K562 (cell line): ENCODE results near the gene PLP2. TPM values are rescaled to one million over a fixed set of nuclear protein-coding genes. Genes with fewer than 3 reads are reported as not detected.

Source experiments
- HMG20B ChIP-seq: fragments of 250-450 bp; sonication (Bioruptor Pico); IDR thresholded peaks from 2 replicates; pipeline ENCODE4 v1.5.0; 2021; ENCODE audit warnings: mild to moderate bottlenecking
- KLF13 ChIP-seq: fragments of 450-650 bp; IDR thresholded peaks from 2 replicates; pipeline ENCODE4 v1.6.1; 2016; ENCODE audit warnings: missing genetic modification characterization, low read depth, mild to moderate bottlenecking, missing compliant biosample characterization, moderate library complexity, borderline replicate concordance
- MAFG ChIP-seq: fragments of 450-650 bp; conservative IDR thresholded peaks from 2 replicates; pipeline ENCODE4 v1.6.1; 2016; ENCODE audit warnings: missing genetic modification characterization, missing compliant biosample characterization
- MXI1 ChIP-seq: IDR thresholded peaks from 2 replicates; pipeline ENCODE4 v1.6.1; 2011; ENCODE audit warnings: low read depth, mild to moderate bottlenecking, improper control_type of control experiment, low read length
- SREBF1 ChIP-seq: fragments of 150-350 bp; IDR thresholded peaks from 2 replicates; pipeline ENCODE4 v1.6.1; 2014; ENCODE audit warnings: antibody characterized with exemption, low read depth, low read length, borderline replicate concordance
- TARDBP ChIP-seq: fragments of 450-650 bp; IDR thresholded peaks from 2 replicates; pipeline ENCODE4 v1.6.1; 2016
- TBL1XR1 ChIP-seq, 2 experiments: IDR thresholded peaks; 2 replicates each; pipeline ENCODE4 v1.6.1; 2012; ENCODE audit warnings: improper control_type of control experiment in 2 of 2, low read length in 2 of 2, mild to moderate bottlenecking in 1 of 2
- U2AF1 ChIP-seq: fragments of 200-400 bp; formaldehyde crosslinking; optimal IDR thresholded peaks from 2 replicates; pipeline ENCODE3; 2017; ENCODE audit warnings: mild to moderate bottlenecking, low read depth, low read length, moderate library complexity
- ZEB2 ChIP-seq: fragments of 450-650 bp; IDR thresholded peaks from 2 replicates; pipeline ENCODE4 v1.6.1; 2016
- ZNF324 ChIP-seq: fragments of 250-450 bp; sonication (Bioruptor Pico); IDR thresholded peaks from 2 replicates; pipeline ENCODE4 v1.4.0; 2020; ENCODE audit warnings: mild to moderate bottlenecking
- polyA plus RNA-seq, 8 experiments: library from polyadenylated mRNA; depleted of rRNA in 4 of 8; stranded (reverse) in 5 of 8; unstranded in 3 of 8; fragments of >200 nt; fragmentation: Nextera tagmentation in 2 of 8; fragmentation: Illumina TruSeq in 1 of 8; extraction: Ambion mirVana in 2 of 8; extraction: Trizol in 1 of 8; gene quantifications; 2 replicates each; pipeline versions ENCODE4 v1.2.1 to v1.2.3, GENCODE V29; 2011 to 2014; ENCODE audit warnings: inconsistent platforms in 1 of 8, missing spikeins in 1 of 8
- total RNA-seq, 7 experiments: library from RNA; depleted of rRNA in 6 of 7; stranded (reverse); fragments of >200 nt in 6 of 7; fragmentation: Illumina TruSeq in 2 of 7; extraction: Trizol in 2 of 7; gene quantifications; 2 replicates each; pipeline versions ENCODE4 v1.2.1 to v1.2.3, GENCODE V29; 2011 to 2021; ENCODE audit warnings: low replicate concordance in 1 of 7
- TF ChIP-seq, protein P1 (sequence below): fragments of 250-450 bp; sonication (Bioruptor Pico); IDR thresholded peaks from 2 replicates; pipeline ENCODE4 v1.4.0; 2020
- TF ChIP-seq, protein P2 (sequence below): fragments of 450-650 bp; IDR thresholded peaks from 2 replicates; pipeline ENCODE4 v1.6.1; 2017; ENCODE audit warnings: antibody characterized with exemption, mild to moderate bottlenecking
- TF ChIP-seq, protein P3 (sequence below), 2 experiments: IDR thresholded peaks; 2 replicates each; pipeline ENCODE4 v1.6.1; 2011; ENCODE audit warnings: borderline replicate concordance in 1 of 2, control low read depth in 1 of 2, low read depth in 1 of 2, low read length in 1 of 2, mild to moderate bottlenecking in 1 of 2, mixed read lengths in 1 of 2, moderate library complexity in 1 of 2; ENCODE audit not compliant: insufficient read depth in 1 of 2, insufficient read length in 1 of 2, poor library complexity in 1 of 2, severe bottlenecking in 1 of 2; ENCODE audit errors: extremely low read depth in 1 of 2

Gene PLP2
- total and polyA plus RNA-seq, 9 of the 15 experiments (the other 6 are each of a cell fraction or from before 2014, with no cell fraction given): 34.7 to 236 (median 112) TPM

DNA sequence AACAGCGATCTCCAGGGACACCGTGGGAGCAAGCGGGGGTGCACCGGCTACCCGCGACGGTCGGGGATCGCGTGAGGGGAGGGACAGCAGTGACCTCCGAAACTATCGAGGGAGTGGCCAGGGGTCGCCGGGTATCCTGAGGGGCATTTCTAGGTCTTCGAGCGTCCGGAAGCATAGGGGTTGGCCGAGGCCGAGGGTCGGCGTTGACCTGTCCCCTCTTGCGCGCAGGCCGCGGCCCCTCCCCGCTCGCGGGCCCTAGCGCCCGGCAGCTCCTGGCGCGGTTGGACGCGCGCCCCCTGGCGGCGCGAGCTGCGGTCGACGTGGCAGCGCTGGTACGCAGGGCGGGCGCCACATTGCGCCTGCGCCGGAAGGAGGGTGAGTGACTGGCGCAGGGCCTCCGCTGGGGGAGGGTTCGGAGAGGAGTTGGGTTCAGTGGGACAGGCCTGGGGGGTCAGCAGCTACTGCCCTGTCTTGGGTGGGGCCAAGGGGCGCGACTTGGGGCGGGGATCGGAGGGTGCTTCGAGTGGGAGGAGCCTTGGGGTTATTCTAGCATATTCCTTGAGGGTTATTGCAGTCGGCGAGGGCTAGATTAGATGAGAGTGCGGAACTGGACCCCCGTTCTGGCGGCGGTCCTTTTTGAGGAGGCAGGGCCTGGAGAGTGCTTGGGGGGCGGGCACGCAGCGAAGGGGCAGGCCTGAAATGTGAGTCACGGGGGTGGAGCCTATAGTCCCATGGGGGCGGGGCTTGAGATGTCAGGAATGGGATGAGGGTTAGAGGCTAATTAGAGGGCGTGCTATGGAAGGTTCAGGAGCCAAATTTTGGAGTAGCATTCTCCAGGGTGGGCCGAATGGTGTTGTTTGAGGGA is 7.9 kb upstream of the PLP2 start (continued):
- TF ChIP-seq, protein P1, sequence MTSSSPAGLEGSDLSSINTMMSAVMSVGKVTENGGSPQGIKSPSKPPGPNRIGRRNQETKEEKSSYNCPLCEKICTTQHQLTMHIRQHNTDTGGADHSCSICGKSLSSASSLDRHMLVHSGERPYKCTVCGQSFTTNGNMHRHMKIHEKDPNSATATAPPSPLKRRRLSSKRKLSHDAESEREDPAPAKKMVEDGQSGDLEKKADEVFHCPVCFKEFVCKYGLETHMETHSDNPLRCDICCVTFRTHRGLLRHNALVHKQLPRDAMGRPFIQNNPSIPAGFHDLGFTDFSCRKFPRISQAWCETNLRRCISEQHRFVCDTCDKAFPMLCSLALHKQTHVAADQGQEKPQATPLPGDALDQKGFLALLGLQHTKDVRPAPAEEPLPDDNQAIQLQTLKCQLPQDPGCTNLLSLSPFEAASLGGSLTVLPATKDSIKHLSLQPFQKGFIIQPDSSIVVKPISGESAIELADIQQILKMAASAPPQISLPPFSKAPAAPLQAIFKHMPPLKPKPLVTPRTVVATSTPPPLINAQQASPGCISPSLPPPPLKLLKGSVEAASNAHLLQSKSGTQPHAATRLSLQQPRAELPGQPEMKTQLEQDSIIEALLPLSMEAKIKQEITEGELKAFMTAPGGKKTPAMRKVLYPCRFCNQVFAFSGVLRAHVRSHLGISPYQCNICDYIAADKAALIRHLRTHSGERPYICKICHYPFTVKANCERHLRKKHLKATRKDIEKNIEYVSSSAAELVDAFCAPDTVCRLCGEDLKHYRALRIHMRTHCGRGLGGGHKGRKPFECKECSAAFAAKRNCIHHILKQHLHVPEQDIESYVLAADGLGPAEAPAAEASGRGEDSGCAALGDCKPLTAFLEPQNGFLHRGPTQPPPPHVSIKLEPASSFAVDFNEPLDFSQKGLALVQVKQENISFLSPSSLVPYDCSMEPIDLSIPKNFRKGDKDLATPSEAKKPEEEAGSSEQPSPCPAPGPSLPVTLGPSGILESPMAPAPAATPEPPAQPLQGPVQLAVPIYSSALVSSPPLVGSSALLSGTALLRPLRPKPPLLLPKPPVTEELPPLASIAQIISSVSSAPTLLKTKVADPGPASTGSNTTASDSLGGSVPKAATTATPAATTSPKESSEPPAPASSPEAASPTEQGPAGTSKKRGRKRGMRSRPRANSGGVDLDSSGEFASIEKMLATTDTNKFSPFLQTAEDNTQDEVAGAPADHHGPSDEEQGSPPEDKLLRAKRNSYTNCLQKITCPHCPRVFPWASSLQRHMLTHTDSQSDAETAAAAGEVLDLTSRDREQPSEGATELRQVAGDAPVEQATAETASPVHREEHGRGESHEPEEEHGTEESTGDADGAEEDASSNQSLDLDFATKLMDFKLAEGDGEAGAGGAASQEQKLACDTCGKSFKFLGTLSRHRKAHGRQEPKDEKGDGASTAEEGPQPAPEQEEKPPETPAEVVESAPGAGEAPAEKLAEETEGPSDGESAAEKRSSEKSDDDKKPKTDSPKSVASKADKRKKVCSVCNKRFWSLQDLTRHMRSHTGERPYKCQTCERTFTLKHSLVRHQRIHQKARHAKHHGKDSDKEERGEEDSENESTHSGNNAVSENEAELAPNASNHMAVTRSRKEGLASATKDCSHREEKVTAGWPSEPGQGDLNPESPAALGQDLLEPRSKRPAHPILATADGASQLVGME (CRISPR knock-in tag): no peak
- TF ChIP-seq SREBF1 (no peak), TARDBP (no peak), MXI1 (no peak), ZNF324 (CRISPR knock-in tag) (no peak), KLF13 (tag) (no peak), TBL1XR1 (IDR thresholded peaks at IDR 0.05; ENCODE audit: low read length in 2 of 2) (no peak), U2AF1 (no peak), ZEB2 (no peak), HMG20B (CRISPR knock-in tag) (no peak), MAFG (no peak)
- TF ChIP-seq, protein P2, sequence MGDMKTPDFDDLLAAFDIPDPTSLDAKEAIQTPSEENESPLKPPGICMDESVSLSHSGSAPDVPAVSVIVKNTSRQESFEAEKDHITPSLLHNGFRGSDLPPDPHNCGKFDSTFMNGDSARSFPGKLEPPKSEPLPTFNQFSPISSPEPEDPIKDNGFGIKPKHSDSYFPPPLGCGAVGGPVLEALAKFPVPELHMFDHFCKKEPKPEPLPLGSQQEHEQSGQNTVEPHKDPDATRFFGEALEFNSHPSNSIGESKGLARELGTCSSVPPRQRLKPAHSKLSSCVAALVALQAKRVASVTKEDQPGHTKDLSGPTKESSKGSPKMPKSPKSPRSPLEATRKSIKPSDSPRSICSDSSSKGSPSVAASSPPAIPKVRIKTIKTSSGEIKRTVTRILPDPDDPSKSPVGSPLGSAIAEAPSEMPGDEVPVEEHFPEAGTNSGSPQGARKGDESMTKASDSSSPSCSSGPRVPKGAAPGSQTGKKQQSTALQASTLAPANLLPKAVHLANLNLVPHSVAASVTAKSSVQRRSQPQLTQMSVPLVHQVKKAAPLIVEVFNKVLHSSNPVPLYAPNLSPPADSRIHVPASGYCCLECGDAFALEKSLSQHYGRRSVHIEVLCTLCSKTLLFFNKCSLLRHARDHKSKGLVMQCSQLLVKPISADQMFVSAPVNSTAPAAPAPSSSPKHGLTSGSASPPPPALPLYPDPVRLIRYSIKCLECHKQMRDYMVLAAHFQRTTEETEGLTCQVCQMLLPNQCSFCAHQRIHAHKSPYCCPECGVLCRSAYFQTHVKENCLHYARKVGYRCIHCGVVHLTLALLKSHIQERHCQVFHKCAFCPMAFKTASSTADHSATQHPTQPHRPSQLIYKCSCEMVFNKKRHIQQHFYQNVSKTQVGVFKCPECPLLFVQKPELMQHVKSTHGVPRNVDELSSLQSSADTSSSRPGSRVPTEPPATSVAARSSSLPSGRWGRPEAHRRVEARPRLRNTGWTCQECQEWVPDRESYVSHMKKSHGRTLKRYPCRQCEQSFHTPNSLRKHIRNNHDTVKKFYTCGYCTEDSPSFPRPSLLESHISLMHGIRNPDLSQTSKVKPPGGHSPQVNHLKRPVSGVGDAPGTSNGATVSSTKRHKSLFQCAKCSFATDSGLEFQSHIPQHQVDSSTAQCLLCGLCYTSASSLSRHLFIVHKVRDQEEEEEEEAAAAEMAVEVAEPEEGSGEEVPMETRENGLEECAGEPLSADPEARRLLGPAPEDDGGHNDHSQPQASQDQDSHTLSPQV: peak; percentile 60; the same call in 1 of the 2 replicates
- TF ChIP-seq, protein P3, sequence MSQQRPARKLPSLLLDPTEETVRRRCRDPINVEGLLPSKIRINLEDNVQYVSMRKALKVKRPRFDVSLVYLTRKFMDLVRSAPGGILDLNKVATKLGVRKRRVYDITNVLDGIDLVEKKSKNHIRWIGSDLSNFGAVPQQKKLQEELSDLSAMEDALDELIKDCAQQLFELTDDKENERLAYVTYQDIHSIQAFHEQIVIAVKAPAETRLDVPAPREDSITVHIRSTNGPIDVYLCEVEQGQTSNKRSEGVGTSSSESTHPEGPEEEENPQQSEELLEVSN (IDR thresholded peaks at IDR 0.05; ENCODE audit: borderline replicate concordance in 1 of 2, extremely low read depth in 1 of 2, insufficient read depth in 1 of 2, insufficient read length in 1 of 2, low read depth in 1 of 2, low read length in 1 of 2, poor library complexity in 1 of 2, severe bottlenecking in 1 of 2): peak in 1 of 2 experiments; percentile 38
